Heart left ventricle (tissue), 13 donors: ENCODE measurements around the gene TRIM27.

Experiments used
- POLR2A ChIP-seq, 2 donors: fragments of 450-650 bp; IDR thresholded peaks; one replicate each; pipeline ENCODE4 v1.6.1; 2017; ENCODE audit warnings: antibody characterized with exemption in 2 of 2, mild to moderate bottlenecking in 2 of 2, moderate library complexity in 2 of 2
- TF ChIP-seq, protein P1 (sequence below), 12 donors: fragments of 200-600 bp; sonication (generic) in 4 of 12; IDR thresholded peaks; one replicate each; pipeline versions ENCODE4 v1.5.0 to v1.8.0; 2018 to 2022; ENCODE audit warnings: antibody characterized with exemption in 12 of 12, mild to moderate bottlenecking in 5 of 12
- donor health status: ischemic (EF 13 %, LVEDD 7.1; RV severe dilation, severe dysfunction).
- donor health status: DM: no; HTN: yes; CAD: no.
- donor health status: DM: no; HTN: no; CAD: no.
- donor health status: ischemic (EF 25% LVEDD 6.9; RV normal size, moderate dysfunction).
- donor health status: ischemic (EF 25% LVEDD 5.7; RV mildly dilated, moderate dysfunction).
- donor health status: ischemic (EF 35%, LVEDD 5.7; RV mildly dilated, moderate dysfunction).
- donor health status: nonischemic (EF 11% LVEDD 7.7; RV severe dilation, severe dysfunction).
- donor health status: DM: yes; HTN: yes; CAD: no.
- donor health status: PGD.
- donor health status: ischemic (EF 29% LVEDD 5.4; RV normal size, mild dysfunction).
- donor health status: nonischemic (EF 23%, LVEDD 6.1; RV moderate dilation, normal function).

DNA sequence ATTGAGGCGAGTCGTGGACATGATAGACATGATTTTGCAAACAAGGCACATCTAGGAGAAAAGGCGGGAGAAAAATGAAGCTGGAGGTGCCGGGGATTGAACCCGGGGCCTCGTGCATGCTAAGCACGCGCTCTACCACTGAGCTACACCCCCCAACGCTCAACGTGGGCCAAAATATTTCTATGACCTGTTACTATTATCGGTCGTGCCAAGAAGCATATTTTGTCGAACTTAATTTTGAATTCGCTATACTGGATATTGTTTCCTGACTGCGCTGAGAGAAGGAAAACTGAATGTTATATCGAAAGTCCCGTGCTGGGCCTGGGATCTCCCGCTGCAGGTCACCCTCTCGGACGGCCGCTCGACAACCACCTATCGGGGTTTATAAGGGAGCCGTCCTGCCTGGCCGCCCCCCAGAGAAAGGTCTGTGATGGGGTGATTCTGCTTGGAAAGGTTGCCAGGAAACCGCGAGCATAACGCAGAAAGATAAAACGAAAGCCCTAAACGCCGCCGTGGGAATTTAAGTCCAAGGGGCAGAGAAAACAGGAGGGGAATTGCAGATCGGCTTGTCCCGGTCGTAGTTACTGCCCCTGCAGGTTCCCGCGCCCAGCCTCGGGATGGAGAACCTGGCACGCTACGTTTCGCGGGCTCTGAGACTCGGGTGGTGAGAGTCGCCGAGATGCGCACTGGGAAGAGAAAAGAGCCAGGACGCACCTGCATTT lies 60.0 kb downstream of the TRIM27 start:
- TF ChIP-seq, protein P1, sequence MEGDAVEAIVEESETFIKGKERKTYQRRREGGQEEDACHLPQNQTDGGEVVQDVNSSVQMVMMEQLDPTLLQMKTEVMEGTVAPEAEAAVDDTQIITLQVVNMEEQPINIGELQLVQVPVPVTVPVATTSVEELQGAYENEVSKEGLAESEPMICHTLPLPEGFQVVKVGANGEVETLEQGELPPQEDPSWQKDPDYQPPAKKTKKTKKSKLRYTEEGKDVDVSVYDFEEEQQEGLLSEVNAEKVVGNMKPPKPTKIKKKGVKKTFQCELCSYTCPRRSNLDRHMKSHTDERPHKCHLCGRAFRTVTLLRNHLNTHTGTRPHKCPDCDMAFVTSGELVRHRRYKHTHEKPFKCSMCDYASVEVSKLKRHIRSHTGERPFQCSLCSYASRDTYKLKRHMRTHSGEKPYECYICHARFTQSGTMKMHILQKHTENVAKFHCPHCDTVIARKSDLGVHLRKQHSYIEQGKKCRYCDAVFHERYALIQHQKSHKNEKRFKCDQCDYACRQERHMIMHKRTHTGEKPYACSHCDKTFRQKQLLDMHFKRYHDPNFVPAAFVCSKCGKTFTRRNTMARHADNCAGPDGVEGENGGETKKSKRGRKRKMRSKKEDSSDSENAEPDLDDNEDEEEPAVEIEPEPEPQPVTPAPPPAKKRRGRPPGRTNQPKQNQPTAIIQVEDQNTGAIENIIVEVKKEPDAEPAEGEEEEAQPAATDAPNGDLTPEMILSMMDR (IDR thresholded peaks at IDR 0.05) = no peak
- no peak for TF ChIP-seq POLR2A (IDR thresholded peaks at IDR 0.05)
